T47D (cell line): Measurements from ENCODE around the gene PRM2.
"Not testable (repeated sequence)": the region's sequence is repeated elsewhere in the genome, so short reads cannot be mapped to it uniquely, and the experiment has no call there.

Experiments used
- DNase-seq, 2 experiments: peaks; one replicate each; pipeline versions ENCODE4 v3.0.0 to v3.0.0-alpha.2; 2011 to 2012; ENCODE audit warnings: low read depth in 1 of 2, low spot score in 1 of 2
- JUND ChIP-seq: IDR thresholded peaks from 2 replicates; pipeline ENCODE4 v1.6.1; 2012; ENCODE audit warnings: low read depth
- in situ Hi-C: cut with HindIII; loops from 2 replicates; pipeline ENCODE4 v1.10.0; 2016; ENCODE audit warnings: low sequenced_read_pairs, low pct_unique_long_range_greater_than_20kb

The PRM2 gene

GRCh38 chr16:11291091-11291703, 14.9 kb upstream of the PRM2 start:
- peak in 1 of 2 experiments; percentile 33 for DNase-seq

GRCh38 chr16:11290102-11290893, 14.0 kb upstream of the PRM2 start:
- in situ Hi-C loops, result no loop called here
- DNase-seq, result no peak
- no peak for TF ChIP-seq JUND

More at GRCh38 chr16:11291091-11291703, 14.9 kb upstream of the PRM2 start:
- TF ChIP-seq JUND, result no peak
- in situ Hi-C loops, result no loop called here

DNA sequence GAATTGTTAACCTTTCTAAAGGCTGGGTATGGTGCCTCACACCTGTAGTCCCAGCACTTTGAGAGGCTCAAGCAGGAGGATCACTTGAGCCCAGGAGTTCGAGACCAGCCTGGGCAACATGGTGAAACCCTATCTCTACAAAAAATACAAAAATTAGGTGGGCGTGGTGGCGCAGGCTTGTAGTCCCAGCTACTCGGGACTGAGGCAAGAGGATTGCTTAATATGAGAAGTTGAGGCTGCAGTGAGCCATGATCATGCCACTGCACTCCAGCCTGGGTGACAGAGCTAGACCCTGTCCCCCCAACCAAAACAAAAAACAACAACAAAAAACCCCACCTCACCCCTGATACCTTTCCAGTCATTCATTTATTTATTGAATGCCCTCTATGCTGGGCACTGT, 13.4 kb upstream of the PRM2 start:
- in situ Hi-C loops, DNase-seq: not testable (repeated sequence)

DNA sequence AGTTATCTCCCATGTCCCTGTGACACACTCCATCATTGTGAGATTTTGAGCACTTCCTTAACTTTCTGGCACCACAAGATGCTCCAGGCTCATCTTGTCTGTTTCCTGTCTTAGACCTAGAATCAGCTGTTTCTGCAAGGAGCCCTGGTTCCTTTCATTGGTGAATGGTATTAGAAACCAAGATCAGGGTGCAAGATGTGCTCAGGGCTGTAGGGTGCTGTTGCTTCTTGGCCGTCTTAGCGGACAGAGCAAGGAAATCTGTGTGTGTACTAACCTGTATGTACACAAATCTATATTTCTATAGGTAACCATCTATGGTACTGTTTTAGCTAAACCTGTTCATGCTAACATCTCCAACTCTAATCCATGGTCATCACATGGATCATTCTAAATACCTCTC, 12.9 kb upstream of the PRM2 start:
- TF ChIP-seq JUND, result no peak
- no peak for DNase-seq
- in situ Hi-C loops, result no loop called here

- no peak for DNase-seq
- in situ Hi-C loops, result no loop called here
- no peak for TF ChIP-seq JUND
Measured at GRCh38 chr16:11285842-11286241, 9.6 kb upstream of the PRM2 start.

DNA sequence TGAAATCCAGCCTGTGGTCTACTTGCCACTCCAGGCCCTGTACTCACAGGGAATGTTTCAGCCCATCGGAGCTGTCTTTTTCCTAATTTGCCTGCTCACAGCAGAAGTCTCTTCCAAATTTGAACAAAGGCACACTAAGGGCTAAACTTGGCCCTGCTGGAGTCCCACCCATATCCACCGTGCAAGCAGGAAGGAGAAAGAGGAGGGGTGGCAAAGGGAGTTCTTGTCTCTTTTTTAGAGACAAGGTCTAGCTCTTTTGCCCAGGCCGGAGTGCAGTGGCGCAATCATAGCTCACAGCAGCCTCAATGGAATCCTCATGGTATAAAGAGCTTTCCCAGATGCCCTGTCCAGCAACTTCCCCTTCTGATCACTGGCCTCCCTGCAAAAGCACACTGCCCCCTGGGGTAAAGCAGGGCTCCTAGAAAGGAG, 7.6 kb upstream of the PRM2 start:
- no peak for TF ChIP-seq JUND
- in situ Hi-C loops, result no loop called here
- no peak for DNase-seq

GRCh38 chr16:11280616-11281522, 4.6 kb upstream of the PRM2 start, which contains the start of gene PRM1:
Gene PRM1, minus strand, starts transcription at chr16:11281330. Its CDS starts 92 bp downstream, at chr16:11281238.
- TF ChIP-seq JUND, result no peak
- DNase-seq, result no peak
- in situ Hi-C loops, result no loop called here

GRCh38 chr16:11278681-11279628, 2.7 kb upstream of the PRM2 start:
- DNase-seq, result no peak
- in situ Hi-C loops, result no loop called here
- TF ChIP-seq JUND, result no peak

DNA sequence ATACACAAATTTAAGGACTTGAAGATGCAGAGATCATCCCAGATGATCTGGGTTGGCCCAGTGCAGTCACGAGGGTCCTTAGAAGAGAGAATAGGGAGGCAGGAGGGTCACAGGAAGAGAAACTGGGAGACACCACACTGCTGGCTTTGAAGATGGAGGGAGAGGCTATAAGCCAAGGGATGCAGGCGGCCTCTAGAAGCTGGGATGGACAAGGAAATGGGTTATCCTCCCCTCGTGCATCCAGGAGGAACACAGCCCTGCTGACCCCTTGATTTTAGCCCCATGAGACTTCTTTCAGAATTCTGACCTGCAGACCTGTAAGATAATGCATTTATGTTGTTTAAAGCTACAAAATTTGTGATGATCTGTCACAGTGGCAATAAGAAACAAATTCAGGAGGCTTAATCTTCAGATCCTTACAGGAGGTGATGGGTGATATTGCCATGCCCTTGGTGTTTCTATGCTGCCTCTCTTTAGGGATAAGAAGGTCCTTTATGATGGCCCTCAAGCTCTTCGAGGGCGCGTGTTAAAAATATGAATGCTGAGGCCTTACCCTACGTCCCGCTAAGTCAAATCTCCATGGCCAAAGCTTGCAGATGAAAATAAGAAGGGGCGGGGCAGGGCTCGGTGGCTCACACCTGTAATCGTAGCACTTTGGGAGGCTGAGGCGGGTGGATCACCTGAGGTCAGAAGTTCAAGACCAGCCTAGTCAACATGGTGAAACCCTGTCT, 1.5 kb upstream of the PRM2 start:
- in situ Hi-C loops, result no loop called here
- no peak for DNase-seq
- no peak for TF ChIP-seq JUND

DNA sequence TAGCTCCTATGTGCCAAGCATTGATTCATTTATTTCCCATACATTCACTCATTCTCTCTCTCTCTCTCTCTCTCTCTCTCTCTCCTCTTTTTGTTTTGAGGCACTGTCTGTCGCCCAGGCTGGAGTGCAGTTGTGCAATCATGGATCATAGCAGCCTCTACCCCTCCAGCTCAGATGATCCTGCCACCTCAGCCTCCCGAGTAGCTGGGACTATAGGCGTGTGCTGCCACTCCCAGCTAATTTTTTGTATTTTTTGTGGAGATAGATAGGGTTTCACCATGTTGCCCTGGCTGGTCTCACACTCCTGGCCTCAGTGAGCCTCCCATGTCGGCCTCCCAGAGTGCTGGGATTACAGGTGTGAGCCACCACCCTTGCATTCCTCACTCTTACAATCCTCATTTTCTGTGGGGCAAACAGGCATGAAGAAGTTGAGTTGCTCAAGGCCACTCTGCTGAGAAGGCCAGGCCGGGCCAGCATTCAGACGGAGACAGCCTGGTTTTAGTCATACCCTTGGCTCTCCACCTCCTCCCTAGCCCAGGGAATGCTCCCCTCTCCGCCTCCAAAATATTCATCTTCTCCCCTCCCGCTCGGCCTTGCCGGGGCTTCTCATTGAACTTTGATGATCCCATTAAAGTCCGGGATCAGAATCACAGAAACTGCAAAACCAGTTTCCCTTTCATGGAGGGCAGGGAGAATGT, 765 bp upstream of the PRM2 start:
- in situ Hi-C loops, result no loop called here
- no peak for DNase-seq
- no peak for TF ChIP-seq JUND

GRCh38 chr16:11274964-11275363, 1.3 kb downstream of the PRM2 start:
- in situ Hi-C loops, result no loop called here
- TF ChIP-seq JUND, result no peak
- no peak for DNase-seq
